ENCODE measurements around the gene NKX1-2.

NKX1-2 gene

GRCh38 chr10:124462348-124462695 is 12.5 kb upstream of the NKX1-2 start:
- in situ Hi-C loops (cut with HindIII; ENCODE audit: low sequenced_read_pairs) = no loop called here
- no peak for DNase-seq (ENCODE audit: low read depth, low spot score)
- peak overlapping the region; percentile 68 for H3K4me3 ChIP-seq (ENCODE audit: low read depth, low read length)
- TF ChIP-seq CTCF (IDR thresholded peaks at IDR 0.05; ENCODE audit: low read depth, low read length) = no peak

- peak; percentile 75 for DNase-seq (ENCODE audit: low read depth, low spot score)
These were observed 12.0 kb upstream of the NKX1-2 start, which contains the start of gene LHPP for GRCh38 chr10:124461642-124462347. LHPP (plus strand) TSS chr10:124461823; CDS start chr10:124461863, 40 bp downstream.

GRCh38 chr10:124460144-124460543 is 10.3 kb upstream of the NKX1-2 start:
- no peak overlapping the region for H3K4me3 ChIP-seq (ENCODE audit: low read depth, low read length)

More at GRCh38 chr10:124461642-124462347, 12.0 kb upstream of the NKX1-2 start, which contains the start of gene LHPP:
- TF ChIP-seq CTCF (IDR thresholded peaks at IDR 0.05; ENCODE audit: low read depth, low read length) = peak; percentile 22
- peak within 1 kb of the TSS; percentile 68 for H3K4me3 ChIP-seq (ENCODE audit: low read depth, low read length)
- in situ Hi-C loops (cut with HindIII; ENCODE audit: low sequenced_read_pairs) = no loop called here

GRCh38 chr10:124459395-124459794 is 9.6 kb upstream of the NKX1-2 start:
- no peak for TF ChIP-seq CTCF (IDR thresholded peaks at IDR 0.05; ENCODE audit: low read depth, low read length)
- in situ Hi-C loops (cut with HindIII; ENCODE audit: low sequenced_read_pairs) = no loop called here
- no peak for DNase-seq (ENCODE audit: low read depth, low spot score)
- H3K4me3 ChIP-seq (ENCODE audit: low read depth, low read length) = no peak overlapping the region

More at GRCh38 chr10:124460144-124460543, 10.3 kb upstream of the NKX1-2 start:
- TF ChIP-seq CTCF (IDR thresholded peaks at IDR 0.05; ENCODE audit: low read depth, low read length) = no peak
- in situ Hi-C loops (cut with HindIII; ENCODE audit: low sequenced_read_pairs) = no loop called here
- DNase-seq (ENCODE audit: low read depth, low spot score) = no peak

GRCh38 chr10:124458889-124459288 is 9.1 kb upstream of the NKX1-2 start:
- DNase-seq (ENCODE audit: low read depth, low spot score) = no peak
- no peak overlapping the region for H3K4me3 ChIP-seq (ENCODE audit: low read depth, low read length)
- in situ Hi-C loops (cut with HindIII; ENCODE audit: low sequenced_read_pairs) = no loop called here
- no peak for TF ChIP-seq CTCF (IDR thresholded peaks at IDR 0.05; ENCODE audit: low read depth, low read length)

- in situ Hi-C loops (cut with HindIII; ENCODE audit: low sequenced_read_pairs) = no loop called here
- H3K4me3 ChIP-seq (ENCODE audit: low read depth, low read length) = no peak overlapping the region
- no peak for TF ChIP-seq CTCF (IDR thresholded peaks at IDR 0.05; ENCODE audit: low read depth, low read length)
- DNase-seq (ENCODE audit: low read depth, low spot score) = no peak
These were observed 8.6 kb upstream of the NKX1-2 start for GRCh38 chr10:124458473-124458872.
